IPS-NIHi11 (cell line): ENCODE results near the gene MAP1LC3B.

Experiments used
- DNase-seq: peaks from one replicate; pipeline ENCODE4 v3.0.0; 2012; ENCODE audit warnings: mixed read lengths, low spot score

MAP1LC3B gene

GRCh38 chr16:87432330-87432915 lies 40.3 kb downstream of the MAP1LC3B start:
- no peak for DNase-seq

- DNase-seq = no peak
These were observed 42.1 kb downstream of the MAP1LC3B start for GRCh38 chr16:87434146-87434667.

GRCh38 chr16:87435372-87436224 lies 43.5 kb downstream of the MAP1LC3B start:
- DNase-seq = no peak

- DNase-seq = peak; percentile 50
These were observed 44.4 kb downstream of the MAP1LC3B start for GRCh38 chr16:87436225-87437172.

- DNase-seq = no peak
These were observed 45.2 kb downstream of the MAP1LC3B start for GRCh38 chr16:87437327-87437726.

DNA sequence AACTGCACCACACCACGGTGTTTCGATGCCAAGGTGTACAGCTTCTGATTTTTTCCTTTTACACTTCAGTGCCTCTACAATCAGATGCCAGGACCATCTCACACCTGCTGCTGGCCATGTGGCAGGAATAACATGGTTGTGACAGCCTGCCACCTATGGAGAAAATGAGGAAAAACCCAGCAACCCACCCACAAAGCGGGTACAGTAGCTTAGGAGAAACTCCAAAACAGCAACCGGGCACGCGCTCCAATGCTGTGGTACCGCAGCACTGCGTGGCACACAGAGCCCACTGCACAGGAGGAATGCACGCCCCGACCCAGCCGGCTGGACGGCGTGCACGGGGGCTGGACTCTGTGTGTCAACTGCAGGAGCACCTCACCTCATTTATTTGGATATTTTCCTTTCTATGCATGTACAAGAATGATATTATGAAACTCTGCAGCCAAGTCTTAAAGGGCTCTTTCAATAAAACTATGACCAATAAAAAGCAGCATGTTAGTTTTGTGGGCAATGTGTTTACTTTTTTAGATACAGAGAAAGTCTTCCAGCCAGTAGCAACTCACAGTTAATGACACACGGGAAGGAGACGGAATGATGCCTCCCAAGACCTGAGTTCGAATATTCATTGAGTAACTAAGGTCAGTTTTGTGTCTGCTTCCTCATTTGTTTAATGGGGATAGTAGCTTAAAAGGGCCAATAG lies 45.9 kb downstream of the MAP1LC3B start:
- DNase-seq = no peak

- peak; percentile 47 for DNase-seq
These were observed 46.5 kb downstream of the MAP1LC3B start for GRCh38 chr16:87438611-87438985.

GRCh38 chr16:87439926-87440325 lies 47.8 kb downstream of the MAP1LC3B start:
- DNase-seq = no peak

GRCh38 chr16:87441886-87442580 lies 49.9 kb downstream of the MAP1LC3B start:
- DNase-seq = no peak

- DNase-seq = no peak
These were observed 50.4 kb downstream of the MAP1LC3B start for GRCh38 chr16:87442581-87442966.

DNA sequence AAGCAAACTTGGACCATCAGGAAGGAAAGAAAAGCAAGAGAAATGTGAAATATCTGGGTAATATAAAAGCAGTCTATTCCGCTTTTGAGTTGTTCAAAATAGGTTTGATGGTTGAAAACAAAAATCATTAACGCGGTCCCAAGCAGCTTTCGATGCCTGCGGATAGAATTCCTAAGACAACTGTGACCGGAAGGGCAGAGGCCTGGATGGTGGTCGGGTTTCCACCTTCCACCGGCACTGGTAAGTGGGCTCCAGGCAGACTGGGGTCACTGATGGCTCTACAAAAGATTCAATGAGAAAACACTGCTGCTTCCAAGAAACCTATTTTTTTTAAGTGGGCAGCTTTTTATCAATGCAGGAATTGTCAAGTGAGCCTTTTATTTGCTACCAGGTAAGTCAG lies 50.9 kb downstream of the MAP1LC3B start:
- DNase-seq = no peak

DNA sequence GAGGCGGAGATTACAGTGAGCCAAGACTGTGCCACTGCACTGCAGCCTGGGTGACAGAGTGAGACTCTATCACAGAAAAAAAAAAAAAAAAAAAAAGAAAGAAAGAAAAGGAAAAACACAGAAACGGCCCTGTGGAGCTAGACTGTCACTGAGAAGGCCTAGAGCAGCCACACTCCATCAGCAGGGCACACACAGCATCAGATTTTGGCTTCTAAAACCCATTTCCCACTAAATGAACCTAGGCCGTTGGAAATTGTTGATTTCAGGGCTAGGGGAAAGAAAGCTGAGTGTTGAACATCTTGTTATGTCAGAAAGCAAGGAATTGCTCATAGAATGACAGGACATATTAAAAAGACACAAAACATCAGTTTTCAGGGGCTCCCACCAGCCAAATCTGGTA lies 51.8 kb downstream of the MAP1LC3B start:
- no peak for DNase-seq

DNA sequence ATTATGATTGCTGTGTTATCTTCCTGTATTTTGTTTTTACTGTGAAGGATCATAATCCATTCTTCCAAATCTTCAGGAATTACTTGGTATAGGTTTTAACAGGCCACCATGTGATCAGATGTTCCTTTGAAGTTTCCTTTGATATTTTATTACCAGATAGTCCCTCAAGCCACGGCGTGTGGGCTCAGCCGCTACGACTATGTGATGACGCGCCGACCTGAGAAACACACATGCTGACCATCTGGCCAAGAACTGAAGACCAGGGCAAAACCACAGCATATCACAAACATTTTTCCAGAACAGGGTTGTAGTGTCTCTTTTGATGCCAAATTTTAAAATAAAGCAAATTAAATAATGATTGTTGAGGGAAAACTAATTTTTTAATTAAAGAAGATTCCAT lies 53.4 kb downstream of the MAP1LC3B start:
- DNase-seq = no peak

DNA sequence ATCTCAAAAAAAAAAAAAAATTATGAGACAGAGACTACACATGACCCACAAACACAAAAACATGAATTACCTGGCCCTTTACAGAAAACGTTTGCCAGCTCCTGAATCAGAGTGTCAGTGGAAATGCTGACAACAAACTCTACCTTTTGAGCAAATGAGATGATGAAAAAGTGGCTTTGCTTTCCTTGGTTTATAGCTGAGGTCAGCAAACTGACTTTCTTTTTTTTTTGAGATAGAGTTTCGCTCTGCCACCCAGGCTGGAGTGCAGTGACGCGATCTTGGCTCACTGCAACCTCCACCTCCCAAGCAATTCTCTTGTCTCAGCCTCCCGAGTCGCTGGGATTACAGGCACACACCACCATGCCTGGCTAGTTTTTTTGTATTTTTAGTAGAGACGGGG lies 54.3 kb downstream of the MAP1LC3B start:
- DNase-seq = no peak

DNA sequence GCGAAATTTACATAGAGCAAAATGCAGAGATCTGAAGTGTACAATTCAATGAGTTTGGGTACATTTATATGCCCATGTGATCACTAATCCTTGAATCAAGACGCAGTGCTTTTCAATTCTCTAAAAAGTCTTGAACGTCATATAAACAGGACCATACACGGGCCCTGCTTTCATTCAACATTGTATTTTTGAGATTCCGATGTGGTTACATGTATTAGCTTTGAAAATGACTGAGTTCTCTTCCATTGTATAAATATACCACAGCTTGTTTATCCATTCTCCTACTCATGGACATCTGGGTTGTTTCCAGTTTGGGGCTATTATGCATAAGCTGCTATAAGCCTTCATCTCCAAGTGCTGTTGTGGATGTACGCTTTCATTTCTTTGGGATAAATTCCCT lies 55.2 kb downstream of the MAP1LC3B start:
- DNase-seq = no peak

DNA sequence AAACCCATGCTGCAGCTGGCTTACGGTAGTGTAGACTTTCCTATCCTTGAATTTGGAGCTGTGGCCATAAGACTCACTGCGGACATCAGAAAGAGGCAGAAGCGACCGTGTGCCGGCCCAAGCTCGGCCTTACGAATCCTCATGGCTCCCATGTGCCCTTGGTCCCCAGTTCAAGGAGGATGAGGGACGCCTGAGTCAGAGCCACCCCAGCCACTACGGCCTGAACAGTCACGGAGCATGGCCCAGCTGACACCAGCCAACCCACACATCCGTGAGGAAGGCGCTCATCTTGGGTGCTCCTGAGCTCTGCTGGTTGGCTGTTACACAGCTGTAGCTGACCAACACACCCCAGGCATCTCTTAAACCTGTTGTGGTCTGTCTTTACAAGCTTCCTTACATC lies 56.7 kb downstream of the MAP1LC3B start:
- no peak for DNase-seq

DNA sequence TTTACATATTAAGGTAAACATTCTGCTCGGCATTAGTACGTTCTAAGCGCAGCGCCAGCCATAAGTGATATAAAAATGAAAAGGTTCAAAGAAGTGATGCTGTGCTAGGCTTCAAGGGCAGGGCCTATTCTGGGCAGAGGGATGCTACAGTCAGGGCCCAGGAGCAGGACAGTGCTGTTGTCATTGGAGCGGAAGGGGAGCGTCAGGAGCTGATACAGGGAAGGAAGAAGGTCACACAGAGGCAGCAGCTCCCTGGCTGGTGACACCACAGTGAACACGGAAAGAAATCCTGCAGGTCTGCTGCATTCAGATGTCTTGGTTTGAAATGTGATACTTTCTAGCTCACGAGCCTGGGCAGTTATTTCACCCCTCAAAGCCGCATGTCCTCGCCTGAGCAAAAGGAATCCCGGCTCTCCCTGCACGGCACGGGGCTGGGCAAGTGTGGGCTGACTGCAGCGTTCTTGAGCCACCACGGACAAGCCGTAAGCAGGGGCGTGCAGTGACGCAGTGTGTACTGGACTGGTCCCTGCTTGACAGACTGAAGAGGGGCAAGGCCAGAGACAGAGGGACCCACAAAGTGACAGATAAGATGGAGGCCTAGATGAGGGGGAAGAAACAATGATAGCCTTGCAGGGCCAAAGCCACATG lies 59.6 kb downstream of the MAP1LC3B start:
- DNase-seq = no peak

- no peak for DNase-seq
These were observed 61.2 kb downstream of the MAP1LC3B start for GRCh38 chr16:87453326-87453725.
